Measurements from ENCODE around the gene PRDX2.

DNA sequence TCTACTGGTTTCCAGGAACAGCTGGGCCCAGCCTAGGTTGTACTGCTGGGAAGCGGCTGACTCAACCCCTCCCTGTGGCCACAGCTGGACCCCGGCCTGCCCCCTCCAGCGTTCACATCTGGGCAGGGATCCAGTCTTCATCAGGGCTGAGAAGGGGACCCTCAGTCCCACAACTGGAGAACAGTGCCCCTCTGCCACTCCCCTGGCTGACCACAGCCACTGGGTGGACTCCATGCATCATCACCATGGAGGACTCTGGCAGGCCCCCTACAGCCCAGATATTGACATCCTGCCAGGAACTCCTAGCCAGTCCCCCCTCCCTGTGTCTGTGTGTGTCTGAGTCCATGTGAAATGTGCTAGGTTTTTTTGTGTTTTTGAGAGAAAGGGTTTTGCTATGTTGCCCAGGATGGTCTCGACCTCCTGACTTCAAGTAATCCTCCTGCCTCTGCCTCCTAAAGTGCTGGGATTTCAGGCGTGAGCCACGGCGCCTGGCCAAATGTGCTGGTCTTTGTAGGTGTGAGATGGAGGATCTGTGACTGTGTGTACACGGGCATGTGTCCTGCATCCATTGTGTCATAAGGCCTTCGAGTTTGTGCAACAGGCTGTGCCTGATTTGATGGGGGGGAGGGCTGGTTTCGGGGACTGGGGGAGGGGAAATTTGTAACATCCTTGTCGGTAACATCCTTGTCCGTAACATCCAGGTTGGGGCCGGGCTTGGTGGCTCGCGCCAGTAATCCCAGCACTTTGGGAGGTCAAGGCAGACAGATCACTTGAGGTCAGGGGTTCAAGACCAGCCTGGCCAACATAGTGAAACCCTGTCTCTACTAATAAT lies 22.2 kb downstream of the PRDX2 start:
- TF ChIP-seq GATA2 (IDR thresholded peaks at IDR 0.05; ENCODE audit: low read depth, low read length) (no peak), GATA3 (IDR thresholded peaks at IDR 0.05; ENCODE audit: low read depth, low read length) (no peak)

Data from SH-SY5Y (cell line).